Measurements from ENCODE around the gene KMT5C.

Gene KMT5C

DNA sequence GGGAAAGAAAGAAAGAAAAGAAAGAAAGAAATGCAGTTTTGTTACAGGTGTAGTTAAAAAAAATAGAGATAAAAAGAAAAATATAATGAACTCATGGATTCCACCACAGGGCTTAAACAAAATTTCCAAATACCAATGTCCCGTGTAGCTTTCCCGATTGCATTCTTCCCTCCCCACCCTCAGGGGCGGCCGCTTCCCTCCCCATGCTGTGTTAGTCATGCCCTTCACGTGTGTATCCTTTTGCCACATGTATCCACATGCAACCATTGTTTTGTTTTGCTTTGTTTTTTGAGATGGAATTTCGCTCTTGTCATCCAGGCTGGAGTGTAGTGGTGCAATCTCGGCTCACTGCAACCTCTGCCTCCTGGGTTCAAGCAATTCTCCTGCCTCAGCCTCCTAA is 3.6 kb upstream of the KMT5C start:
- CTCF ChIA-PET = interaction anchor here (1.0 to 1.9 kb wide), 2 partner anchors 34 to 44 kb away, joined by 3 to 8 read pairs; no protein-coding TSS in a partner anchor
- no peak overlapping the region for H3K4me3 ChIP-seq (ENCODE audit: low read depth, low read length)
- POLR2A ChIA-PET = interaction anchor here (0.5 kb wide), 1 partner anchor 9 kb away, joined by 3 read pairs; no protein-coding TSS in a partner anchor
- TF ChIP-seq, protein P1, sequence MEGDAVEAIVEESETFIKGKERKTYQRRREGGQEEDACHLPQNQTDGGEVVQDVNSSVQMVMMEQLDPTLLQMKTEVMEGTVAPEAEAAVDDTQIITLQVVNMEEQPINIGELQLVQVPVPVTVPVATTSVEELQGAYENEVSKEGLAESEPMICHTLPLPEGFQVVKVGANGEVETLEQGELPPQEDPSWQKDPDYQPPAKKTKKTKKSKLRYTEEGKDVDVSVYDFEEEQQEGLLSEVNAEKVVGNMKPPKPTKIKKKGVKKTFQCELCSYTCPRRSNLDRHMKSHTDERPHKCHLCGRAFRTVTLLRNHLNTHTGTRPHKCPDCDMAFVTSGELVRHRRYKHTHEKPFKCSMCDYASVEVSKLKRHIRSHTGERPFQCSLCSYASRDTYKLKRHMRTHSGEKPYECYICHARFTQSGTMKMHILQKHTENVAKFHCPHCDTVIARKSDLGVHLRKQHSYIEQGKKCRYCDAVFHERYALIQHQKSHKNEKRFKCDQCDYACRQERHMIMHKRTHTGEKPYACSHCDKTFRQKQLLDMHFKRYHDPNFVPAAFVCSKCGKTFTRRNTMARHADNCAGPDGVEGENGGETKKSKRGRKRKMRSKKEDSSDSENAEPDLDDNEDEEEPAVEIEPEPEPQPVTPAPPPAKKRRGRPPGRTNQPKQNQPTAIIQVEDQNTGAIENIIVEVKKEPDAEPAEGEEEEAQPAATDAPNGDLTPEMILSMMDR (IDR thresholded peaks at IDR 0.05; ENCODE audit: insufficient read depth, low read length, missing control alignments) = no peak
- DNase-seq (ENCODE audit: low read depth, low spot score) = no peak

DNA sequence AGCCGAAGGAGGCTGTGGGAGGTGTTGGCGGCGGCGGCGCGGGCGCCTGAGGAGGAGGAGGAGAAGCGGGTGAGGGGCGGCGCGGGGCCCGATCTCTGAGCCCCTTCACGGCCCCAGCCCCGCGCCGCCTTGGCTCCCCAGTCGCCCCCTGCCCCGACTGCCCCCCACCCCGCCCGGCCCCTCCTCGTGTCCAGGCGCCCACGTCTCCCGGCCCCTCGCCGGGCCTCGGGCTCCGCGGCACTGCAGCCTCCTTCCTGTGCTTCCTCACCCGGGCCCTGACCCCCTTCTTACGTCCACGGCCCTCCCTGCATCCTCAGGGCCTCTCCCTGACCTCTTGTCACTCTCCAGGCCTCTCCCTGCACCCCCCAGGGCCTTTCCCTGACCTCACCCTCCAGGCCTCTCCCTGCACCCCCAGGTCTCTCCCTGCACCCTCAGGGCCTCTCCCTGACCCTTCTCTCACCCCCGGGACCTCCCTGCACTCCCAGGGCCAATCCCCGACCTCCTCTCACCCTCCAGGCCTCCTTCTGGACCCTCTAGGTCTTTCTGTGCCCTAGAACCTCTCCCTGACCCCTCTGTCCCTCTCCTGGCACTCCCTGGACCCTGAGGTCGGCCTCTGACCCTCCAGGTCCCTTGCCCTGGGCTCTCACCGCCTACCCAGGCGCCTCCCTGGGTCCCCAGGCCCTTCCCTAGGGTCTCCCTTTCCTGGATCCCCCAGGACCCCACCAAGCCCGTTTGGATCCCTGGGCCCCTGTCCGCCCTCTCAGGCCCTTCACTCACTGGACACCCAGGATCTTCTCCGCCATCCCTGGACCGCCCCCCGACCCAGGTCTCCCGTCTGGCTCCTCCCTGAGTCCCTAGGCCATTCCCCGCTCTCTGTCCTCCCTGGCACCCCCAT is 460 bp downstream of the KMT5C start:
- ChIA-PET CTCF (interaction anchor here (1.0 to 3.4 kb wide), 9 partner anchors 10 to 127 kb away, joined by 3 to 27 read pairs (median 7); no protein-coding TSS in a partner anchor), POLR2A (interaction anchor here (0.7 to 1.6 kb wide), 8 partner anchors 9 to 81 kb away, joined by 3 to 18 read pairs (median 6); partner anchors contain the start of genes HSPBP1, IL11, PPP6R1 and UBE2S)
- peak overlapping the region; percentile 74 for H3K4me3 ChIP-seq (ENCODE audit: low read depth, low read length)
- no peak for DNase-seq (ENCODE audit: low read depth, low spot score)
- TF ChIP-seq, protein P1 (IDR thresholded peaks at IDR 0.05; ENCODE audit: insufficient read depth, low read length, missing control alignments) = no peak

- TF ChIP-seq, protein P1 (IDR thresholded peaks at IDR 0.05; ENCODE audit: insufficient read depth, low read length, missing control alignments) = peak; percentile 43
- ChIA-PET CTCF (no interaction called here), POLR2A (no interaction called here)
- peak overlapping the region; percentile 74 for H3K4me3 ChIP-seq (ENCODE audit: low read depth, low read length)
- DNase-seq (ENCODE audit: low read depth, low spot score) = no peak
These were observed 1.1 kb downstream of the KMT5C start for GRCh38 chr19:55340784-55341147.

- ChIA-PET CTCF (no interaction called here), POLR2A (no interaction called here)
- no peak for DNase-seq (ENCODE audit: low read depth, low spot score)
- TF ChIP-seq, protein P1 (IDR thresholded peaks at IDR 0.05; ENCODE audit: insufficient read depth, low read length, missing control alignments) = no peak
- peak overlapping the region; percentile 74 for H3K4me3 ChIP-seq (ENCODE audit: low read depth, low read length)
These were observed 1.5 kb downstream of the KMT5C start for GRCh38 chr19:55341171-55341588.

DNA sequence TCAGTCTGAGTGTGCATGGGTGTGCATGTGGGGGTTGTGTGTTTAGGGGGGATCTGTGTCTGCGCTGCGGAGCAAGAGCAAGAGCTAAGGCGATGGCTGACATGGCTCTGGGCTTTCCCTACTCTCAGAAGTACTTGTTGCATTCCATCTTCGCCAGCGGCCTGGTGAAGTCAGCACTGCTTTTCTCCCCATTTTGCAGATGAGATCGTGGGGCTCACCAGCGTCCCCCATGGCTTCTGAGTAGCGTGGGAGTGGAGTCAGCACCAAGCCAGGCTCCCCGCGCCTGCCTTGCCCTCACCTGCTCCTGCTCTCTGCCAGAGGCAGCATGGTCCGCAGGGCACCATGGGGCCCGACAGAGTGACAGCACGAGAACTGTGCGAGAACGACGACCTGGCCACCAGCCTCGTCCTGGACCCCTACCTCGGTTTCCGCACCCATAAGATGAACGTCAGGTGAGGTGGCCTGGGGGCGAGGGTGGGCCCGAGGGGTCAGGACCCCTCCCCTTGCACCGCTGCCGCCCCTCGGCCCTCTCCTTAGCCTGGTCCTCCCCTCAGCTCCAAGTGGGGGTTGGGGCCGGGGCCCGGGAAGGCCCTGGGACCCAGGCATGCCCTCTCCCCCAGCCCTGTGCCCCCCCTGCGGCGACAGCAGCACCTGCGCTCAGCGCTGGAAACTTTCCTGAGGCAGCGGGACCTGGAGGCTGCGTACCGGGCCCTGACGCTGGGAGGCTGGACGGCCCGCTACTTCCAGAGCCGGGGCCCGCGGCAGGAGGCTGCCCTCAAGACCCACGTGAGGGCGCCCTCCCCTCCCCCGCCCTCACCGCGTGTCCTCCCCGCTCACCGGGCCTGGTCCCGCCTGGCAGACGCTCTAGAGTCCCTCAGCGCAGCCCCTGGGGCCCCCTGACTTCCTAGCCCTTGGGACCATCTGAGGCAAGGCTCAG is 2.2 kb downstream of the KMT5C start:
- ChIA-PET CTCF (no interaction called here), POLR2A (no interaction called here)
- DNase-seq (ENCODE audit: low read depth, low spot score) = no peak
- peak overlapping the region; percentile 74; the same call in 1 of the 2 replicates for H3K4me3 ChIP-seq (ENCODE audit: low read depth, low read length)
- TF ChIP-seq, protein P1 (IDR thresholded peaks at IDR 0.05; ENCODE audit: insufficient read depth, low read length, missing control alignments) = no peak
